Measurements from ENCODE around the gene BRINP3. TPM values are rescaled to one million over a fixed set of nuclear protein-coding genes. Genes with fewer than 3 reads are reported as not detected.

BRINP3 gene
- total RNA-seq, 4 donors from 2014 or later: 3.5 to 34.1 (median 9.5) TPM

- no peak for DNase-seq (ENCODE audit: extremely low spot score)
- Histone ChIP-seq H3K4me3 (no peak overlapping the region), H3K27me3 (no peaks in the 10 kb centered on the region), H3K36me3 (no peaks in the 10 kb centered on the region), H3K4me1 (no peaks in the 10 kb centered on the region), H3K27ac (replicated peaks in 1 of 4) (no peak overlapping the region), H3K9me3 (no peaks in the 10 kb centered on the region)
- intact Hi-C loops (cut with DNase I): no loop called here
- 92% methylated on average over 2 of the region's 2 CpGs for WGBS
- TF ChIP-seq POLR2A (IDR thresholded peaks at IDR 0.05; ENCODE audit: low read depth) (no peak), POLR2AphosphoS5 (IDR thresholded peaks at IDR 0.05) (no peak), CTCF (IDR thresholded peaks at IDR 0.05) (no peak), EP300 (IDR thresholded peaks at IDR 0.05) (no peak)
Measured at GRCh38 chr1:190177555-190177954, 300.1 kb downstream of the BRINP3 start.

GRCh38 chr1:190176776-190177175 is 300.9 kb downstream of the BRINP3 start:
- intact Hi-C loops (cut with DNase I): no loop called here
- Histone ChIP-seq H3K27me3 (no peaks in the 10 kb centered on the region), H3K9me3 (no peaks in the 10 kb centered on the region), H3K4me3 (no peak overlapping the region), H3K36me3 (no peaks in the 10 kb centered on the region), H3K27ac (replicated peaks in 1 of 4) (no peak overlapping the region), H3K4me1 (no peaks in the 10 kb centered on the region)
- no peak for DNase-seq (ENCODE audit: extremely low spot score)
- TF ChIP-seq POLR2A (IDR thresholded peaks at IDR 0.05; ENCODE audit: low read depth) (no peak), EP300 (IDR thresholded peaks at IDR 0.05) (no peak), CTCF (IDR thresholded peaks at IDR 0.05) (no peak), POLR2AphosphoS5 (IDR thresholded peaks at IDR 0.05) (no peak)

GRCh38 chr1:190175320-190175719 is 302.3 kb downstream of the BRINP3 start:
- WGBS: 67% methylated on average over 3 of the region's 3 CpGs
- TF ChIP-seq EP300 (IDR thresholded peaks at IDR 0.05) (no peak), POLR2AphosphoS5 (IDR thresholded peaks at IDR 0.05) (no peak)
- no peaks in the 10 kb centered on the region for H3K4me1 ChIP-seq
- H3K9me3 ChIP-seq: no peaks in the 10 kb centered on the region
- H3K27me3 ChIP-seq: no peaks in the 10 kb centered on the region
- H3K36me3 ChIP-seq: no peaks in the 10 kb centered on the region
- intact Hi-C loops (cut with DNase I): no loop called here
- no peak overlapping the region for H3K27ac ChIP-seq (replicated peaks in 1 of 4)
- no peak overlapping the region for H3K4me3 ChIP-seq
- no peak for DNase-seq (ENCODE audit: extremely low spot score)

DNA sequence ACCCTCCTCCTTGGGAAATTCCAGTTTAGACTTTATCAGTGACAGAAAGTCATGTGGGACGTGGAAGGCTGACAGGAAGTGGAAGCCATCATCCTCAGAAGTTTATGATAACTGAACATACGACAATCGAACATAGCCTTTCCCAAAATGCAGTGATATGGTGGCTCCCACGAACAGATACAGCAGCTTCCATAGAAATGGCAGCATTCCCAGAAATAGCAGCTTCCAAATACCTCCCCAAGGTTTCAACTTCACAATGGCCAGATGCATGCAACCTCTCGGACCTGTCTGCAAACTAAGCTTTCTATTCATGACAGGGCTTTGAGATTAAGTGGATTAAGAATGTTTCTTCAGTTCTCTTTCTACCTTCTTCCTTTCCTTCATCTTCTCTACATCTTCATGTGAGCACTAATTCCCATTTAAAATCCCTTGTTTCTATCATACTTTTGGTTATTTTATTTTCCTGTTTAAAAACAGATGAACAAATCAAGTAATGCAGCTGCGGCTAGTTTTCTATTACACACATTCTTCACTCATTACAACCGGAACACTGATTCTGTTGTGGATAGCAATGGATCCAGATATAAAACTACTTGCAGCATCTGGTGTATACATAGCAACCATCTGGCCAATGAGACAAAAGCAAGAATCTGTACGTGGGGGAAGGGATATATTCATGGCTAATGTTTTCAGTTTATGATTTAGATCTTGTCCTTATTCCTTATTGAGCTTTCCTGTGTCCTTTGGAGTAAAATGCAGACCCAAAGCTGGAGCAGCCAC is 304.8 kb downstream of the BRINP3 start:
- no peak for DNase-seq (ENCODE audit: extremely low spot score)
- intact Hi-C loops (cut with DNase I): no loop called here
- Histone ChIP-seq H3K27ac (replicated peaks in 1 of 4) (no peak overlapping the region), H3K27me3 (no peaks in the 10 kb centered on the region), H3K9me3 (no peaks in the 10 kb centered on the region), H3K36me3 (no peaks in the 10 kb centered on the region), H3K4me1 (no peaks in the 10 kb centered on the region), H3K4me3 (no peak overlapping the region)
- 65% methylated on average over 8 of the region's 8 CpGs for WGBS
- TF ChIP-seq EP300 (IDR thresholded peaks at IDR 0.05): no peak
- no peak for TF ChIP-seq POLR2A (IDR thresholded peaks at IDR 0.05; ENCODE audit: low read depth)
- no peak for TF ChIP-seq POLR2AphosphoS5 (IDR thresholded peaks at IDR 0.05)
- TF ChIP-seq CTCF (IDR thresholded peaks at IDR 0.05): no peak

DNA sequence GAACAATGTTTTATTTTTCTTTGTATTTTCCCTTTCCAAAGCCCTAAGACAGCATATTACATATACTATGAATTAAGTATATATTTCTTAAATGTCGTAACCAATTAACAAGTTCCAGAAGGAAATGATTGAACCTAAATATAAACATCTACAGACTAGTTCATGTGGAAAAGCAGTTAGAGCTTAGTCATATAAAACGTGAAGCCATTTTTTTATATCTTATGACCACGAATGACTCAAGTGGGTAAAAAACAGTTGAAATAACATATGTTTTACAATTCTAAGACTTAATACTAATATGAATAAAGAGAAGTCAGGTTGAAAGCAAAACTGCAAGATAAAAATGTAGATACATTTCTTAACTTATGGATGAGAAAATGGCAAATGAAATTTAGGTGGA is 307.3 kb downstream of the BRINP3 start:
- Histone ChIP-seq H3K9me3 (no peaks in the 10 kb centered on the region), H3K4me3 (no peak overlapping the region), H3K36me3 (no peaks in the 10 kb centered on the region), H3K27ac (replicated peaks in 1 of 4) (no peak overlapping the region), H3K4me1 (no peaks in the 10 kb centered on the region), H3K27me3 (no peaks in the 10 kb centered on the region)
- DNase-seq (ENCODE audit: extremely low spot score): no peak
- TF ChIP-seq POLR2A (IDR thresholded peaks at IDR 0.05; ENCODE audit: low read depth) (no peak), EP300 (IDR thresholded peaks at IDR 0.05) (no peak), CTCF (IDR thresholded peaks at IDR 0.05) (no peak)
- WGBS: 79% methylated on average over 3 of the region's 3 CpGs
- intact Hi-C loops (cut with DNase I): no loop called here

Measured in esophagus muscularis mucosa (tissue), 4 donors.